ENCODE results near the gene OTOP1. TPM values are rescaled to one million over a fixed set of nuclear protein-coding genes. Genes with fewer than 3 reads are reported as not detected.
"Not testable (repeated sequence)": the region's sequence is repeated elsewhere in the genome, so short reads cannot be mapped to it uniquely, and the experiment has no call there.

Gene OTOP1
- total RNA-seq, 4 donors from 2014 or later, result not detected

- no peak for DNase-seq (ENCODE audit: low spot score in 2 of 2)
- 94 to 98% methylated on average over 1 of the region's 1 CpG for WGBS, 2 donors
- Histone ChIP-seq H3K4me3 (no peak overlapping the region), H3K36me3 (peaks cover 0 to 44% (median under 1%) of the 10 kb centered on the region in 3 donors), H3K9me3 (no peaks in the 10 kb centered on the region), H3K27me3 (no peaks in the 10 kb centered on the region), H3K27ac (no peak overlapping the region), H3K4me1 (peaks cover 0 to 37% (median 18%) of the 10 kb centered on the region in 4 donors)
- TF ChIP-seq EP300 (IDR thresholded peaks at IDR 0.05) (no peak), CTCF (IDR thresholded peaks at IDR 0.05) (no peak), POLR2A (IDR thresholded peaks at IDR 0.05) (no peak)
Observed at GRCh38 chr4:4245172-4245571, 18.4 kb upstream of the OTOP1 start.

DNA sequence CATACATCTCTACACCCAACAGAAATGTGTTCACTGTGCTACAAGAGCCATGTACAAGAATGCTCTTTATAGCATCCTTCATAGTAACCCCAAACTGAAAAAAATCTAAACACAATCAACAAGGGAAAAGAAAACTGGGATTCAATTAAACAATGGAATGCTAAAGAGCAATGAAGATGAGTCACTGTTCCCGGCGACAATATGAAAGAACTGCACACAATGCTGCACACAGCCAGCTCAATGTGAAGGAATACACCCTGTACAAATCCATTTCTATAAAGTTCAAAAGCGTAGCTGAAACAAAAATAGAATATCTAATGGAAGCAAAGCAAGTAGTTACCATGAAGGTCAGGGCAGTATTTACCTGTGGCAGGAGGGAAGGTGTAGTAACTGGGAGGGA, 12.8 kb upstream of the OTOP1 start:
- H3K4me3 ChIP-seq; H3K9me3 ChIP-seq; H3K27me3 ChIP-seq; DNase-seq (ENCODE audit: low spot score in 2 of 2); H3K4me1 ChIP-seq; H3K27ac ChIP-seq: not testable (repeated sequence)
- WGBS, 2 donors, result 58 to 64% methylated on average over 3 of the region's 3 CpGs
- peaks cover 0 to 89% (median 8%) of the 10 kb centered on the region in 3 donors for H3K36me3 ChIP-seq

GRCh38 chr4:4233610-4234009, 6.9 kb upstream of the OTOP1 start:
- Histone ChIP-seq H3K9me3 (peaks cover 0 to 13% (median 0%) of the 10 kb centered on the region in 4 donors), H3K27ac (no peak overlapping the region), H3K36me3 (peaks cover 0 to 45% (median 0%) of the 10 kb centered on the region in 3 donors), H3K4me3 (no peak overlapping the region), H3K27me3 (peaks cover 0 to 3% of the 10 kb centered on the region in 2 donors), H3K4me1 (no peaks in the 10 kb centered on the region)
- whole genome bisulfite sequencing, 2 donors, result 95 to 98% methylated on average over 2 of the region's 2 CpGs
- TF ChIP-seq CTCF (IDR thresholded peaks at IDR 0.05) (no peak), POLR2A (IDR thresholded peaks at IDR 0.05) (no peak), EP300 (IDR thresholded peaks at IDR 0.05) (no peak)
- DNase-seq (ENCODE audit: low spot score in 2 of 2), result no peak

- Histone ChIP-seq H3K36me3 (peaks cover 0 to 1% (median 0%) of the 10 kb centered on the region in 3 donors), H3K4me1 (peaks cover 0 to 4% (median 0%) of the 10 kb centered on the region in 4 donors), H3K27me3 (peaks cover 0 to 54% of the 10 kb centered on the region in 2 donors), H3K27ac (no peak overlapping the region), H3K4me3 (no peak overlapping the region), H3K9me3 (peaks cover 0 to 11% (median 0%) of the 10 kb centered on the region in 4 donors)
- TF ChIP-seq POLR2A (IDR thresholded peaks at IDR 0.05) (no peak), EP300 (IDR thresholded peaks at IDR 0.05) (no peak), CTCF (IDR thresholded peaks at IDR 0.05) (no peak)
- no peak for DNase-seq (ENCODE audit: low spot score in 2 of 2)
- 78 to 85% methylated on average over 1 of the region's 1 CpG for WGBS, 2 donors
Observed at GRCh38 chr4:4228356-4228668, 1.6 kb upstream of the OTOP1 start.

DNA sequence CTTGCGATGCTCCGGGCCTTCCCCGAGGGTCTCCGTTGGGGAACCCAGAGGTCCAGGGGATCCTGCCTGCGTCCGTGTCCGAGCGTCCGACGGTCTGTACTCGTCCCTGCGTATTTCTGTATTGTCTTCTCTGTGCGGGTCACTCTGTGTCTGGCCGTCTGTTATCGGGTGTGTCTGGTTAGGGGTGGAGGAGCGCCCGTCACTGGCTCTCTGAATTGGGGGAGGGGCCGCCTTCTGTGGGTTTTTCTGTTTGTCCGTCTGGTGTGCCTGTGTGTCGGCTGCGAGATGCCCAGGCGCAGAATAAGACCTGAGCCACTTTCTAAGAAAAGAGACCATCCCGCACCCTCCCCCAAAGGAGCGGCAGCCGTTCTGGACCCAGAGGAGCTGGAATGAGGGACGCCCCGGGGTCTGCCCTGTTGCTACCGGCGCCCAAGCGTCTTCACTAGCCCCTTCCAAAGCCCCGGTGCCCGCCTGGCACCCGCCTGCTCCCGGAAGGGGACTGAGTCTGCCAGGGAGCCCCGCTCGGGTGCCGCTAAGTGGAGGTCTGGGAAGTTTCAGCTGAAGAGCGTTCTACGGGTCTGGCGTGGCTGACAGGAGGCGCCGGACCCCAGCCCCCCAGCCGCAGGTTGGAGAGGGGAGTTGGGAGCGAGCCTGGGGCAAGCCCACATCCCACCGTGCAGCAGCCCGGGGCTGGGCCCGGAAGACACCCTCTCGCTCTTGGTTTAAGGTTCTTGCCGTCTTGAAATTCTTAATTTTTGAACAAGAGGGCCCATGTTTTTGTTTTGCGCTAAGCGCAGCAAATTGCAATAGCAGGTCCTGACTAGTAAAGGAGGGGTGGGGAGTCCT, 1.0 kb upstream of the OTOP1 start:
- DNase-seq (ENCODE audit: low spot score in 2 of 2), result no peak
- H3K9me3 ChIP-seq, result peaks cover 0 to 6% (median 0%) of the 10 kb centered on the region in 4 donors
- no peak overlapping the region for H3K27ac ChIP-seq
- 7 to 20% methylated on average over 12 to 35 of the region's 51 CpGs for WGBS, 2 donors
- H3K4me1 ChIP-seq, result peaks cover 0 to 4% (median 0%) of the 10 kb centered on the region in 4 donors
- TF ChIP-seq POLR2A (IDR thresholded peaks at IDR 0.05) (no peak), EP300 (IDR thresholded peaks at IDR 0.05) (no peak), CTCF (IDR thresholded peaks at IDR 0.05) (no peak)
- H3K36me3 ChIP-seq, result no peaks in the 10 kb centered on the region
- peaks cover 0 to 60% of the 10 kb centered on the region in 2 donors for H3K27me3 ChIP-seq
- no peak overlapping the region for H3K4me3 ChIP-seq
